ENCODE measurements around the gene FCRL6.

The FCRL6 gene

GRCh38 chr1:159799446-159799985, 2.6 kb upstream of the FCRL6 start:
- DNase-seq = no peak

GRCh38 chr1:159800177-159800930, 1.8 kb upstream of the FCRL6 start:
- DNase-seq = no peak

GRCh38 chr1:159803956-159804689, 2.0 kb downstream of the FCRL6 start:
- DNase-seq = no peak

- no peak for DNase-seq
Measured at GRCh38 chr1:159804924-159805323, 2.8 kb downstream of the FCRL6 start.

- DNase-seq = no peak
Measured at GRCh38 chr1:159815926-159816325, 13.8 kb downstream of the FCRL6 start.

- no peak for DNase-seq
Measured at GRCh38 chr1:159817276-159818041, 15.3 kb downstream of the FCRL6 start.

- DNase-seq = peak in 3 of 14 donors; percentile 9 to 27 (median 10)
Measured at GRCh38 chr1:159821171-159821867, 19.2 kb downstream of the FCRL6 start.

GRCh38 chr1:159823406-159823805, 21.2 kb downstream of the FCRL6 start:
- no peak for DNase-seq

- no peak for DNase-seq
Measured at GRCh38 chr1:159825564-159825963, 23.4 kb downstream of the FCRL6 start.

- peak in 7 of 14 donors; percentile 1 to 42 (median 17) for DNase-seq
Measured at GRCh38 chr1:159826441-159827101, 24.4 kb downstream of the FCRL6 start, which contains the start of gene SLAMF8. Gene SLAMF8 (plus strand): TSS chr1:159826873. CDS start chr1:159826899, 26 bp downstream.

- no peak for DNase-seq
Measured at GRCh38 chr1:159827102-159827490, 24.9 kb downstream of the FCRL6 start.

- DNase-seq = no peak
Measured at GRCh38 chr1:159827549-159827948, 25.4 kb downstream of the FCRL6 start.

GRCh38 chr1:159828176-159828575, 26.0 kb downstream of the FCRL6 start:
- no peak for DNase-seq

GRCh38 chr1:159828581-159829272, 26.6 kb downstream of the FCRL6 start:
- peak in 3 of 14 donors; percentile 18 to 65 (median 40) for DNase-seq

GRCh38 chr1:159829273-159829634, 27.1 kb downstream of the FCRL6 start:
- peak in 9 of 14 donors; percentile 9 to 65 (median 25) for DNase-seq

GRCh38 chr1:159829822-159830465, 27.8 kb downstream of the FCRL6 start:
- DNase-seq = no peak

- DNase-seq = no peak
Measured at GRCh38 chr1:159830722-159831121, 28.6 kb downstream of the FCRL6 start.

GRCh38 chr1:159831412-159832141, 29.4 kb downstream of the FCRL6 start:
- no peak for DNase-seq

- no peak for DNase-seq
Measured at GRCh38 chr1:159832309-159832708, 30.1 kb downstream of the FCRL6 start.

- DNase-seq = no peak
Measured at GRCh38 chr1:159835356-159835755, 33.2 kb downstream of the FCRL6 start.

All from C1 segment of cervical spinal cord (tissue), 14 donors.